ENCODE data around the gene FAF2.

Gene FAF2

DNA sequence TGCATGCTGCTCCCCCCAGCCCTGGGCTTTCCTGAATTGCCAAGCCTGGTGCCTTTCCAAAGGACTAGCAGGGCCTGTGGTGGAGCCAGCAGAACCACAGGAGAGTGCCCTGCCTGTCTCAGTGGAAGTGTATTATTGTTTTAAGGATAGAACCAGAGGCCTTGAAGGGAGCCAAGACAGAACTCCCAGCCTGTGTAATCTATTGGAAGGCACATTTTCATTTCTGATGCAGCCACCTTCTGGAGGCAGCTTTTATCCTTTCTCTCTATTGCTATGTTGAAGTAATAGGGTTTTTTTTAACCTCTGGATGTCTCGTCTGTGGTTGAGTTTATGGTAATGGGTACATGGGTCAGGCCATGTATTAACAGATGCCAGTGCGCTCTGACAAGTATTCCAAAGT, 59.7 kb downstream of the FAF2 start:
- DNase-seq (ENCODE audit: low spot score): no peak

DNA sequence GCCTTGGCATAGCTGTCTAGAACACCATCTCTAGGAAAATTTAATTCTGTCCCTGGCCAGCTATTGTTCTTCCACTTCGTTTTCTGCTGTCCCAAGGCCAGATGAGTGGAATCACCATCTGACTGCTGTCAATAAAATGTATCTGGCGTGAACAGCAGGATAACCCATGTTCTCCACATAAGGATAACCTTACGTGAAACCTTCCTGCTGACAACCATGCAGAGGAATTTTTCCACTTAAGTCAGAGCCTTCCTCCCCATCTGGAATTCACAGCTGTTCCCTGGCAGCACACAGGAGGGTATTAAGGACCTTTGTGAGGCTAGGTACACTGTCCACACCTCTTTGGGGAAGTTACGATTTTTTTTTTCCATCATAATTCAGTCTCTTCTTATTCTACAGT, 60.4 kb downstream of the FAF2 start:
- no peak for DNase-seq (ENCODE audit: low spot score)

DNA sequence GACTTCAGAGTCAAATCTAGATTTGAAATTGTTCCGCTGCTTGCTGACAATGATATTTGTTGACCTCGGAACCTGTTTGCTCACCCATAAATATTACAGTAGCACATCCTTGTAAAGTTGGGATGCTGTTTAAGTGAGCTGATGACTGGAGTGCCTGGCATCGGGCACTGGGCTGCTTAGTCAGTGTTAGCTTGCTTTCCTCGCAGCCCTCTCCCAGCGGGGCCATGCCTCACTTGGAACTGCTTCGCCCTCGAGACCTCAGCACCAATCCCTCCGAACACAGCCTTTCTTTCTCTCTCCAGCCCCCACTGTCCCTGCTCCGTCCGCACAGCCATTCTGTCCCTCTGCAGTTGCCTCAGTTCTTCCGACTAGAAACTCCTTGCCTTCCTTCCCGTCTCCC, 65.6 kb downstream of the FAF2 start:
- no peak for DNase-seq (ENCODE audit: low spot score)

DNA sequence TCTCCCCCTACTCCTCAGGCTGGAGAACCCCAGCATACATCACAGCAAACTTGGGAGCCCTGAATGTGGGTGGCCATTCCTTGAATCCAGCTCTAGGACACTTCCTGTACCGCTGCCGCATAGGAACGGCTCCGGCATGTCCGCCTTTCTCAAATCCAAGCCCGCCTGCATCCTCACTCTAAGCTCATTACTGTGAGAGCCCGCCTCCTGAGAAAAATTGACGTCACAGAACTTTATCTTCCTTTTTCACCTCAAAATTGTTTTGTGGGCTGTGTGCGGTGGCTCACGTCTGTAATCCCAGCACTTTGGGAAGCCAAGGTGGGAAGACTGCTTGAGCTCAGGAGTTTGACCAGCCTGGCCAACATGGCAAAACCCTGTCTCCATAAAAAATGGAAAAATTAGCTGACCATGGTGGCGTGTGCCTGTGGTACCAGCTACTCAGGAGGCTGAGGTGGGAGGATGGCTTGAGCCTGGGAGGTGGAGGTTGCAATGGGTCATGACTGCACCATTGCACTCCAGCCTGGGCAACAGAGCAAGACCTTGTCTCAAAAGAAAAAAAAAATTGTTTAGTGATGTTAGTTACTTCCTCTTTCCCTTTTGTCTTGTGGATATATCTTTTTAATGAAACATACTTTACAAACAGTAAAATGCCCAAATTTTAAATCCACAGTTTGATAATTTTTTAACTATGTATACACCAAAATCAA, 66.2 kb downstream of the FAF2 start:
- no peak for DNase-seq (ENCODE audit: low spot score)

DNA sequence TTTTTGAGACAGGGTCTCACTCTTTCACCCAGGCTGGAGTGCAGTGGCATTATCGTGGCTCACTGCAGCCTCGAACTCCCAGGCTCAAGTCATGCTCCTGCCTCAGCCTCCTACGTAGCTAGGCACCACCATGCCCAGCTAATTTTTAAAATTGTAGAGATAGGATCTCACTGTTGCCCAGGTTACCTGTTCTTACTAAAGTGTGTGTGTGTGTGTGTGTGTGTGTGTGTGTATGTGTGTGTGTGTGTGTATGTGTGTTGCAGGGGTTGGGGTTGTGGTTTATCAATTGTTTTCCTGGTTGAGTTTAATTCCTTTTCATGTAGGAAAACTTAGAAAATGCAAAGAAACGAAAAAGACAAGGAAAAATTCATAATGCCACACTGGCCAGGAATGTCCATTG, 67.2 kb downstream of the FAF2 start:
- no peak for DNase-seq (ENCODE audit: low spot score)

DNA sequence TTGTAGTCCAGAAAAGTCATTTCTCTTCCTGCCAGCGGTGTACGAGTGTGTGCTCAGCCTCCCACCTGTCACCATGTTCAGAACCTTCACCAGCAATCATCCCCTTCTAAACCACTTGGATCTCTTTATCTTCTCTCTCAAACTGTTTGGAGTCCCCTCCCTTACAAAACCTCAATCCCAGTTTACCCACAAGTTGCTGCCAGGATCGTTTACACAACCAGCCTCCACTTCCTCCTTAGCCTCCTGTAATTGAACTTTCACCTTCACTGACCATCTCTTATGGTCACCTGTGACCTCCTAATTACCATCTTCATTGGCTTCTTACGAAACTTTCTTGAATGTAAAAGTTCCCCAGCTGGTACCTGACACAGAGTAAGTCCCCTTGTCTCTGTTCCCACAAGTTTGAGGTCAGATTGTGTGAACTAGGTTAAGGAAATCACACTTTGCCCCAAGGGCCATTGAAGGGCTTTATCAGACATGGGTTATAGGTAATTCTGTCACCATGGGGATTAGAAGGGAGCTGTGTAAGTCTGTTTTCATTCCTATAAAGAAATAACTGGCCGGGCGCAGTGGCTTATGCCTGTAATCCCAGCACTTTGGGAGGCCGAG, 69.0 kb downstream of the FAF2 start:
- DNase-seq (ENCODE audit: low spot score): no peak

DNA sequence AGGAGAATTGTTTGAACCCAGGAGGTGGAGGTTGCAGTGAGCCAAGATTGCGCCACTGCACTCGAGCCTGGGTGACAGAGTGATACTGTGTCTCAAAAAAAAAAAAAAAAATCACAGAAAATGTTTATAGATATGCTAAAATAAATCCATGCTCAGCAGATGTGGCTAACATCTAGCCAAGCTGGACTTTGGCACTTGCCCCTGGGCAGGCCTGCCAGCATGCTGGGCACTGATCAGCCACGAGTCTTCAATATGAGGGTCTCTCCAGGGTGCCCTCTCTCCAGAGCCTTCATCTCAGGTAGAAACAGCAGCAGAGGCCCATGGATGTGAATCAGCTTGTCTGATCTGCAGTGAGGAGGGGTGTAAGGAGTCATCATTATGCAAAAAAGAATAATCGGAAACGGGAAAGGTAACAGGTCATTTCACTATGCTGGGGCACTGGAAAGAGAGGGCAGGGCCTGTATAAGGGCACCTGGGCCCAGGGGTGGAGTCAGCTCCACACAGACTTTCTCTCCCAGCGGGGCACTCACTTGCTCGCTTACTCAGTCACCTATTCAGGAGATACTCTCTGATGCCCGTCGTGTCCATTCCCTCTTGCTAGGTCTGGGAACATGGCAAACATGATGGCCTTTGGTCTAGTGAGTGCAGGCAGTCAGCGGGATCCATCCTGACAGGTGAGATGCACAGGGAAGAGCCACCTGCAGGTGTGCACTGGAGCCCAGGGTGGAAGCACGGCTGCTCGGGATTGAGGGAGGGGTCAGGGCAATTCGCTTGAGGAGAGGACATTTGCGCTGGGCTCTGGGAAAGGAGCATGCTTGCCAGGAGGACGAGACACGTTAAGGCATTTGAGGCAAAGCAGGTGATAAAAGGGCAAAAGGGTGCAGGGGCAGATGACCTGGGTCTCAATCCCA, 71.9 kb downstream of the FAF2 start:
- DNase-seq (ENCODE audit: low spot score): no peak

DNA sequence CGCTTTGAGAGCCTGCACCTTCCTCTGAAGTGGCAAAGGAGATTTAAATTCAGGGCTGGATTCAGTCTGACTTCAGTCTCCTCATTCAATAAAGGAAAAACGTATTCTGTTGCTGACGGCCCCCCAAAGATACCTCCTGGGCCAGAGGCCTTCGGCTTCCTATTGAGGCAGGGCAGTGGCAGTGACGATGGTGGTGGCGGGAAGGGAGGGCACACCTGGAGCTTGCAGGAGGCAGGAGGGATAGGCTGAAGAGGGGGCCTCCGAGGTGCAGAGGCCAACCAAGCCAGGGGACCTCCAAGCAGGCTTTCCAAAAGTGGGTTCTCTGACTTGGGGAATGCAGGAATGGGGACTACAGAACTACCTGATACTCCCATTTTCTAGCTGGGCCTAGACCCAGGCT, 73.1 kb downstream of the FAF2 start:
- DNase-seq (ENCODE audit: low spot score): no peak

DNA sequence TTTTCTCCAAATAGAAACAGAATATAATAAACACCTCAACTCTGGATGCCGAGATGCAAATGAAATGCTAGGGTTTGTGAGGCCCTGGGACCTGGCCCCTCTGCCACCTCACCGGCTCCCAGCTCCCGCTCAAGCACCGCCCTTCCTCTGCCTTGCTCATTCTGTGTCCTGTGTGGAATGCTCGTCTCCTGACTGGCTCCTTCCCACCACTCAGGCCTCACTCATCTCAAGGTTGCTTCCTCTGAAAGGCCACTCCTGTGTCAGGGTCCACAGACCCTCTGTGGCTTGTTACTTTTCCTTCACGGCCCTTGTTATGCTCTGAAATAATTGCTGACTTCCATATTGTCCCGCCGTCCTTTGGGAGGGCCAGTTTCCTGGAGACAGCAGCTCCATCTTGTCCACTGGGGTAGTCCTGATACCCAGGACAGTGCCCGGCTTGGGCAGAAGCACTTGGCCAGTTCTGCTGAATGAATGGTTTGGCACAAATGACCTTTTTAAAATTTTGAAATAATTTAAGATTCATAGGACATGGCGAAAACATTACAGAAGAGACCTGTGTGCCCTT, 73.6 kb downstream of the FAF2 start:
- DNase-seq (ENCODE audit: low spot score): no peak

DNA sequence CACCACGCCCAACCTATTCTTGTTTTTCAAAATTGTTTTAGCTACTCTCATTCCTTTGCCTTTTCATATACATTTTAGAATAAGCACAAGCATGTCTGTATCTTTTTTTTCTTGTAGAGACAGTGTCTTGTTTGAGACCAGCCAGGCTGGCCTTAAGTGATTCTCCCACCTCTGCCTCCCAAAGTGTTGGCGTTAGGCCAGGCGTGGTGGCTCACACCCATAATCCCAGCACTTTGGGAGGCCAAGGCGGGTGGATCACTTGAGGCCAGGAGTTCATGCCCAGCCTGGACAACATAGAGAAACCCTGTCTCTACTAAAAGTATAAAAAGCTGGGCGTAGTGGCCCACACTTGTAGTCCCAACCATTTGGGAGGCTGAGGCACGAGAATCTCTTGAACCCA, 76.0 kb downstream of the FAF2 start:
- DNase-seq (ENCODE audit: low spot score): no peak

DNA sequence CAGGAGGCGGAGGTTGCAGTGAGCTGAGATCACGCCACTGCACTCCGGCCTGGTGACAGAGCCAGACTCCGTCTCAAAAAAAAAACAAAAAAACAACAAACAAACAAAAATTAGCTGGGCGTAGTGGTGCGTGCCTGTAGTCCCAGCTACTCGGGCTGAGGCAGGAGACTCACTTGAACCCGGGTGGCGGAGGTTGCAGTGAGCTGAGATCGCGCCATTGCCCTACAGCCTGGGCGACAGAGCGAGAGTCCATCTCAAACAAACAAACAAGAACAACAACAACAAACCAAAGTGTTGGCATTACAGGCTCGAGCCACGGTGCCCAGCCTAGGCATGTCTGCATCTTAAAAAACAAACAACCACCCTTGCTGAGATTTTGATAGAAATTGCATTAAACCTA, 76.8 kb downstream of the FAF2 start:
- no peak for DNase-seq (ENCODE audit: low spot score)

DNA sequence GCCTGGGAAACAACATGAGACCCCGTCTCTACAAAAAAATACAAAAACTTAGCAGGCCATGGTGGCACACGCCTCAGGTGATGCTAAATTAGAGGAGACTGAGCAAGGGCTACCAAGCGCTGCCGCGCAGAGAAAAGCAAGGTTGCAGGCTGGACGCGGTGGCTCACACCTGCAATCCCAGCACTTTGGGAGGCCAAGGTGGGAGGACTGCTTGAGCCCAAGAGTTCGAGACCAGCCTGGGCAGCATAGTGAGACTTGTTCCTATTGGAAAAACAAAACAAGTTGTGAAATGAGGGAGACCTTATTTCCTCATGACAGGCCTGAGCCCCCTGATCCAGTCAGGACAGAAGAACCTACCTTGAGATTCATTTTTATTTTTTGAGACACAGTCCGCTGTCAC, 77.5 kb downstream of the FAF2 start:
- DNase-seq (ENCODE audit: low spot score): no peak

DNA sequence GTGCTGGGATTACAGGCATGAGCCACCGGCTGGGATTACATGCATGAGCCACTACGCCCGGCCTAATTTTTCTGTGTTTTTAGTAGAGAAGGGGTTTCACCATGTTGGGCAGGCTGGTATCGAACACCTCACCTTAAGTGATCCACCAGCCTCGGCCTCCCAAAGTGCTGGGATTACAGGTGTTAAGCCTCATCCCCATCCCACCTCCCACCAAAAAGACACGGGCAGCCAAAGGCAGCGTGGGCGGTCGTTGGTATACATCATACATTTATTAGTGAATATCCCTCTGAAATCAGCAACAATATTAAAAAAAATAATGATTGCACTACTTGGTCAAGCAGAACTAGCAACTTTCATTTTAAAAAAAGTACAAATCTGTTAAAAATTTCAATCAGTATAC, 78.3 kb downstream of the FAF2 start:
- DNase-seq (ENCODE audit: low spot score): no peak

DNA sequence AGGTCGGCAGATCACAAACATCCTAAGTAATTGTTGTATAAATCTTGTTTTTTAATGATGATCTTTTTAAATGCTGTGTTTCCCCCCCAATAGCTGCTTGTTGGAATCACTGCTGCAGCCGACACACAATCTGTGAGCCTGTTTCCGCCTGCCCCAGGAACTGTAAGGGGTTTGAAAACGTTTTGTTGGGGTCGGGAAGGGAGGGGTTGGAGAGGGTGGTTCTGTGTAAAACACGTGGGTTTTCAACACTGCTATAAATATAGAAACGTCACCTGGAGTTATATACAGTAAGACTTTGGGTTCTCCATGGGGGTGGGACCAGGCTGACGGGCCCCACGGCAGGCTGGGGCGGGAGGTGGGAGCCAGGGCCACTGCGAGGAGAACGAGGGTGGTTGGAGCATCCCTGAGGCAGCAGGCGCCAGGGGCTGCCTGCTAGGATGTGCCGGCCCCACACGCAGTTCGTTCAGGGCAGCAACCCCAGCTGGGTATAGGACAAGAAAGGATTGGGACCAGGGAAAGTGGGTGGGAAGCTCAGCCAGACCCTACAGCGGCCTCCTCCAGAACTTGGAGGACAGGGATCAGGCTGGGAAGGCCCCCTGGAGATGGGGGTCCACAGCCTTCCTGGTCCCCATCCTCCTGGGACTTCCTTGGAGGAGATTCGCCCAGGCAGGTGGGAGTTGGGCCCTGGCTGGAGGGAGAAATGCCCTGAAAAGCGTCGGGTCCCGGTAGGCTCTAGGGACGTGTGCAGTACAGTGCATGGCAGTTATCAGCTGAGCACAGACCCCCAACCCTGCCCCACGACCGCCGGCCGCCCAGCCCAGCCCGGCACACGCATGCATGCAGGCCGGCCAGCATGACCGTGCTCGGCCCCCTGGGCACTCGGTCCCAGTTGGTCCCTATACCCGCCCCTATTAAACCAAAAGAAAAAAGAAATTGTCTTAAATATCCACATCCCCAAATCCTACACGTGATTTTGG, 79.3 kb downstream of the FAF2 start:
- no peak for DNase-seq (ENCODE audit: low spot score)

DNA sequence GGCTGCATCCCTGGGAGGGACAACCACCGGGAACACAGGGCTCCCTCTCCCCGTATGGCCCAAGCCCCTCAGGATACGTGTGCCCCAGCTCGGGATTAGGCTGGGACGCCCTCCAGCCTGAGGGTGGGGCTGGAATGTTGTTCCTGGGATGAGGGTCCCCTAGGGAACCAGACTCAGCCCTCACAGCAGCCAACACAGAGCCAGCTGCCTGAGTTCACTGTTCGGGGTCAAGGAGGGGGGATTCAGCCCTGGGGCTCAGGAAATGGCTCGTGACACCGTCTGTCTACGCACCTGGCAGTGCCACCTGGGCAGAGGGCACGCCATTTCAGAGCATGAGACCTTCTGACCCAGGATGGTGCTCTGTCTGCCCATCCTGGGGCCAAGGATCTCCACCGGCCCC, 80.1 kb downstream of the FAF2 start:
- no peak for DNase-seq (ENCODE audit: low spot score)

DNA sequence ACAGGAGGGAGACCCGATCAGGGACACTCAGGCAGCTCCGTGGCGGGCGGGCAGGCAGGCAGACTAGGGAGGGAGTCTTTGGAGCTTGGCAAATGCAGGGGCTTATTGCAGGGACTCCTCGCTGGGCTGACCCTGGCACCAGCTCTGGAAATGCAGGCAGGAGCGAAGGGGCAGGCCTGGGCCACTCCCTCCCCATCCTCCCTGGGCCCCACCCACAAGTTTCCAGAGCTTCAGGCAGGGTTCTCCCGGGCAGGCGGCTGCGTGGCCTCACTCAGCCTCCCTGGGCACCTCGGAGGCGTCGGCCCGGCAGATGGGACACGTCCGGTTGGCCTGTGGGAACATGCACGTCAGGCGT, 80.6 kb downstream of the FAF2 start:
- DNase-seq (ENCODE audit: low spot score): no peak

DNA sequence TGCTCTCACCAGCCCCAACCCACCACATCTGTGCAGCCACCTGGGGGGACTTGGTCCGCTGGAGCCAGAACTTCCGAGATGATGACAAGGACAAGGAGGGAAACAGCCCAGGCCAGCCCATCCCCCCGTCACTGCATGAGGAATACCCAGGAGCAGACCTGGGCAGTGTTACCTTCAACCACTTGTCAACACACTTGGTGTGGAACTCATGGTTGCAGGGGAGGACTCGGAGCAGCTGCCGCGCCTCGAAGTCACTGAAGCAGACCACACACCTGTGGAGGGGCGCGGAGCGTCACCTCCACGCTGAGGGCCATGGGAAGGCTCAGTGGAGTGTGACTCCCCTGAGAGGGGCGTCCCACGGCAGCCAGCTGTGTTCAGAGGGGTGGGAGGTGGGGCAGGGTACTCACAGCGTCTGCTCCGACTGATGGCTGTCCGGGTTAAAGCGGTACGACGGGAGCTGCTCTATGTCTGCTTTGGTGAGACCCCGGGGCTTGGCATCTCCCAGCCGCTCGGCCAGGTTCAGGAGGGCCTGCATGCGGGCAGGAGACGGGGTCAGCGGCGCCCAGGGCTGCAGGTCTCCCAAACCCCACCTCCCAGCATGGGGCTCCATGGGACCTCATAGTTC, 81.0 kb downstream of the FAF2 start:
- DNase-seq (ENCODE audit: low spot score): no peak

DNA sequence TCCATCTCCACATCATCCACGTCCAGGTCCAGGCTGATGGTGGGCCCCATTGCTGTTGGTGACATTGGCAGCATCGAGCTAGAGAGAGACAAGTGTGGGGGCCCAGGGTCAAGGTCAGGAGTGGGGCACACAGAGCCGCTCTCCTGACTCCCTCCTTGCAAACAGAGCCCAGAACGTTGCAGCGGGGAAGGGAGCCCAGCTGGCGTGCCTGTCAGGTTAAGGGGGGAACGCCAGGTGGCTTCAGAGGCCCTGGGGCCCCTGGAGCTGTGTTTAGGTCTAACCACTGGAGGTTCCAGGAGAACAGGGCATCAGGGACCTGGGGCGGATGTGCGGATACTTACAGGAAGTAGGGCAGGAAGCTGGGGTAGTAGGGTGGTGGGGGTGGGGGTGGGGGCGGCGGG, 81.6 kb downstream of the FAF2 start:
- DNase-seq (ENCODE audit: low spot score): no peak

DNA sequence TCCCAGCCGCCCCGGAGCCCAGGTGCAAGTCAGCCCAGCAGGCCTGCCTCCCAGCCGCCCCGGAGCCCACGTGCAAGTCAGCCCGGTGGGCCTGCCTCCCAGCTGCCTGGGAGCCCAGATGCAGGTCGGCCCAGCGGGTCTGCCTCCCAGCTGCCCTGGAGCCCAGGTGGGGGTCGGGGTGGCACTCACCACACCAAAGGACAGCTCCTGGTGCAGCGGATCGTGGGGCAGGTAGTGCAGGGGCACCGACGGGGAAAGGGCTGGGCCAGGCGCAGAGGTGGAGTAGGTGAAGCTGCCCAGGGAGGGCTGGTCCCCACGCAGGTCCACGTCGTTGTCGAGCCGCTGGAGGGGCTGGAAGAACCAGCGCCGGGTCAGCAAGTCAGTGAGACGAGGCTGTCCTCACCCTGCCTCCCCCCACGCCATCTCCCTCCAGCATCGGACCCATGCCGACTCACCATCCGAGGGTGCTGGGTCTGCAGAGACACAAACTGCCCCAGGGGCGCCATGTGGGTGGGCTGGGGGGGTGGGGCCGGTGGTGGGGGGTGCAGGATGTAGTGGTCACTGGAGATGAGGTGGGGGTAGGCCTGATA, 82.3 kb downstream of the FAF2 start:
- no peak for DNase-seq (ENCODE audit: low spot score)

DNA sequence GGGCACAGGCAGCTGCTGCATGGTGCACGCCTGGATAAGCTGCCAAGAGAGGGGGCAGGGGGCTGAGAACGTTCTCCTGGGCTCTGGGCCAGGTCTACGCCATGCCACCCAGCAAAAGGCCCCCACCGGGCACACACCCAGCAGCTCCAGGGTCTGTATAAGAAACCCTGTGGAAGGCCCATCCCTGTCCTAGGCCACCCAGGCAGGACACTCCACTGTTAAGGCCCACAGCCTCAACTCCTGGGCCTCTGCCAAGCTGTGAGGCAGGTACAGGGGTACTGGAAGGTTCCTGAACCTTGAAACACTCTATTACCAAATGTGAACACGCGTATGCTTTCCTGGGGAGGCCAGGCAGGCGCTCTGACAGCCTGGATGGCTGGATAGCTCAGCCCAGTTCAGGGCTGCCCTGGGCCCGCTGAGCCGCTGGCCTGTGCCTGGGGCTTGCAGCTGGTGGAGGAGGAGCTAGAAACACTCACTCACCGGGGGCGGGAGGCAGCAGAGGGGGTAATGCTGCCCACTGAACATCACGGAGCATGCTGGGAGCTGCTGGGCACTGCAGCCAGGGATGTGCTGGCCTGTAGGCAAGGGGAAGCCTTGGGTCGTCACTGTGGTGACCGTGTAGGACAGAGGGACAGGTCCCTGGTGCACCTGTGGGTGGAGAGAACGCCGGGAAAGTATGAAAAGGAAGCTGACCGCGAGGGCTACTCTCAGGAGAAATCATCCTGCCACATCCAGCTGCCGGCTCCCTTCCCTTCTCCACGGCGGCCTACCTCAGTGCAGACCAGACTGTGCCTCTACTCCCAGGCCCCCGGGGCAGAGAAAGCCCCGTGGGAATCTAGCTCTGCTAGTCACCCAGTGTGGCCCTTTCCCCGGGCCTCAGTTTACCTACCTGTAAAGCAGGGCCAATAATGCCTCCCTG, 83.1 kb downstream of the FAF2 start:
- no peak for DNase-seq (ENCODE audit: low spot score)

Data from GM03348 (cell line).